ENCODE data around the gene NUAK2. TPM values are rescaled to one million over a fixed set of nuclear protein-coding genes. Genes with fewer than 3 reads are reported as not detected.

Gene NUAK2
- total RNA-seq, 1 experiment from 2014 or later, result 1.2 TPM

DNA sequence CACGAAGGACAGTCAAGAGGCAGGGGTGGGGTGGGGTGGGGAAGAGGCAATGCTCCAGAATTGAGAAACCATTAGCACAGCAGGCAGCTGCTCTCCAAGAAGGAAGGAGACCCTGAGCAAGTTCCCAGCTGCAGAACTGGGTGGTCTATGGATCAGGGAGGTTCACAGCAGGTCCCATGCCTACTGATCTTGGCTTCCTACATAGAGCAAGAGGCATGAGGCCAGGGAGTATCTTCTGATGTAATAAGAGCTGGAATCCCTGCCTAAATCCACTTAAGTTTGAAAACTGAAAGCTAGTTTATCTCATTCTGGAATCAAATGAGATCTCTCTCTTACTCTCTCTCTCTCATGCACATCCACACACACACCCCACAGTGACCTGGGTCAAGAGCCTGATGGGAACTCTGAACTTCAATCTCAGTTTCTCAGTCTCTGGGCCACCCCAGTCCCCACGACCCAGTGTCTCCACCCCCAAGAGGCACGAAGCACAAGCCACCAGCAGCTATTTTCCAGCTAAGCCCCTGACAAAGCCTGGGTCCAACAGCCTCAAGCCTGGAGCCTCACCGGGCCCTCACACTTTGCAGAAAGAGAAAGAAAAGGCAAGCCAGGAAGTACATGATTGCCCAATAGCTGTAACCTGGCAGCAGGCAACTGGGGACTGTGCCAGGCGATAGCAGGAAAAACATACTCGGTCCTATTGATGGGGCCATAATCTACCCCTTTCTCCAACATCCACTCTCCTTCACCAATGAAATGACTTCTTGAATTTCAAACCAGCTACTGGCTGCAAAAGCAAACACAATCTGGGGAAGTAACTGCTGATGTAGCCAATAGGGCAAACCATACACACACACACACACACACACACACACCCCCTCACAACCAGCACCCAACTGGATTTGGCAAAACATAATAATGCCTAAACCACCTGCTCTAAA, 2.2 kb downstream of the NUAK2 start:
- DNase-seq (ENCODE audit: low read depth), result peak; percentile 74

DNA sequence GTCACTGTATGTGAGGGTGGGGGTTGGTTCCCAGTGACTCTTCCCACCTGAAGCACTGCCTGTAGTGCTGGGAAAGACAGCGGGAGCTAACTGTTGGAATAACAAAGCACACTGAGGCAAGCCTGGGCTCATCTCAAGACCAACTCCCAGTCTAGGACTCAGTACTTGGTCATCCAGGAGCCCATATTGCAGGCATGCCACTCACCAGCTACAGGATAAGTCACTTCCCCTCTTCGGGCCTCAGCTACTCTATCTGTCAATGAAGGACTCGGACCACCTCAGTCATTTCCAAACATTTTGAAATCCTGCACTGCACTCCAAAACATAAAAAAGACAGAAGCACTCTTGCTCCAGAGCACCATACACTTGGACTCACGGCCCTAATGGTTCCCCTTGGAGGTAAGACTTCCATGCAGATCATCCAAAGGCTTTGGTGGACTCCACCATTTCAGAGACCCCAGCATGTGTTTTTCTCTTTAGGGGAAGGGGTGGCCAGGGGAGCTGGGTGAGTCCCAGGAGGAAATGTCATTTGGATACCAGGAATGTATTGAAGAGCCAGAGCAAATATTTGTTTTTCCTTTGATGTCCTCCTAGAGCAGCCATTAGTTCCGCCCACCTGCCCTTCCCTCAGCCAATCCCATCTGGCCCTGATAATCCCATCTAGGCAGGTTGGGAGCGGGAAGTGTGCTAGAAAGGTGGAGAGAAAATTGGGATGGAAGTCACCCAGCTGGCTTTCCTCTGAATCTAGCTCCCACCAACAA, 3.1 kb downstream of the NUAK2 start:
- DNase-seq (ENCODE audit: low read depth), result no peak

DNA sequence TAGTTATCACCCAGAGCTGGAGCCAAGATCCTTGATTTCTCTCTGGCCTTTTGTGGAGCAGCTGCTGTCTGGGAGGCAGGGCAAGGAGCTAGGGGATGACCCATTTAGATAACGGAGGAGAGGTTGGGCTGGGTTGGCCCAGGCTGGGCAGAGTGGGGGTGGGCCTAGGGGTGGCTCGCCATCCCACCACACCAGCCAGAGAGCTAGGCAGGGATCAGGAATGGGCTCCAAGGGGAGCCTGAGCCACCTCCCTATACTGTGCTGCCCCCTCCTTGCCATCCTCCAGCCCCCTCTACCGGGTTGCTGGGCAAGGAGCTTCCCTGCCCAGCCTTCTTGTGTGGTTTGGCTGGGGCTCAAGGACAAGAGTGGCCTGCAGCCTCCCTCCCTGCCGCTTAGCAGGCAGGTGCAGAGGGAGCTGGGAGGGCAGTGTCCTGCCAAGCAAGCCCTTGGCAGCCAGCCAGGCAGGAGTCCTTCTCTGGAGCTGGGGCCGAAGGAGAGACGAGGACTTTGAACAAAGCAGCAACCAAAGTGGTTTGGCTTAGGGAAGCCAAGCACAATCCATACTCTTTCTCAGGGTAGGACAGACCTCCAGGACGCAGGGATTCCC, 4.1 kb downstream of the NUAK2 start:
- DNase-seq (ENCODE audit: low read depth), result peak; percentile 69

DNA sequence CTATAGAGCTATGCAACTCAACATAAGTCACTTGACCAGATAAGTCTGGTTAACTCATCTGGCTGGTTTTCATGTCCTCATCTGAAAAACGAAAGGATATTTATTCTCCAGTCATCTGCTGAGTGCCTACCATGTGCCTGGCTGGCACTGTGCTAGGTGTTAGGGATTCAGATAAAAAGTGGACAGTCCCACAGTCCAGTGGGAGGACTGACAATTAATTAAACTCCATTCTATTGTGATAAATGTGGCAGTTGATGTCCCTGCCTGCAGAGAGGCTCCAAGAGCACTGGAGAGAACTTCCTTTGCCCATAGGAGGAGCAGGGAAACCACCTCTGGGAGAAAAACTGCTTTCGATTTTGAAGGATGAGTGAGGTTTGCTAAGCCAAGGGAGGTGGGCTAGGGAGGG, 5.4 kb downstream of the NUAK2 start:
- no peak for DNase-seq (ENCODE audit: low read depth)

DNA sequence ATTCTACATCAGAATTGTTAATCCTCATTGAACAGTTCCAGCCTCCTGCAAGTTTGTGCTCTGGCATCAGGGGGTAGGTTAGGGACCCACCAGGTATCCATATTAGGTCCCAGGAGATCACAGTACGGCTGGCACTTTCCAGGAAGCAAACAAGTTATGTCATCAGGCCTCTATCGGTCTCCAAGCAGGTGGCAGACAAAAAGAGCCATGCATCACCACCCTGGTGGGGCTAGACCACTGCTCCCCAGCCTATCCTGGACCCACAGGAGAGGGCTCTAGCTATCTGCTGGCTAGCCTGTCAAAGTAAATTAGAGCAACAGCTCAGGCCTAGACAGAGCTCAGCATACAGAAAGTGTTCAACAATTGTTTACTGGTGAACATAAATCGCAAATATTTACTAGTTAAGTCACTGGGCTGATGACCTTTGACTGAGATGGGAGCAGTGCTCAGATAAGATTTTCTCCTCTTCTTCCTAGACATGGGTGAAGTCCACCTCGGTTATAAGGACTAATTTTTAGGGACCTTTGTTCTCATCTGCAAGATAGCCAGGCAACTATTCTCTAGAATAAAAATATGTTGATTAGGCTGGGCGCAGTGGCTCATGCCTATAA, 6.4 kb downstream of the NUAK2 start:
- no peak for DNase-seq (ENCODE audit: low read depth)

DNA sequence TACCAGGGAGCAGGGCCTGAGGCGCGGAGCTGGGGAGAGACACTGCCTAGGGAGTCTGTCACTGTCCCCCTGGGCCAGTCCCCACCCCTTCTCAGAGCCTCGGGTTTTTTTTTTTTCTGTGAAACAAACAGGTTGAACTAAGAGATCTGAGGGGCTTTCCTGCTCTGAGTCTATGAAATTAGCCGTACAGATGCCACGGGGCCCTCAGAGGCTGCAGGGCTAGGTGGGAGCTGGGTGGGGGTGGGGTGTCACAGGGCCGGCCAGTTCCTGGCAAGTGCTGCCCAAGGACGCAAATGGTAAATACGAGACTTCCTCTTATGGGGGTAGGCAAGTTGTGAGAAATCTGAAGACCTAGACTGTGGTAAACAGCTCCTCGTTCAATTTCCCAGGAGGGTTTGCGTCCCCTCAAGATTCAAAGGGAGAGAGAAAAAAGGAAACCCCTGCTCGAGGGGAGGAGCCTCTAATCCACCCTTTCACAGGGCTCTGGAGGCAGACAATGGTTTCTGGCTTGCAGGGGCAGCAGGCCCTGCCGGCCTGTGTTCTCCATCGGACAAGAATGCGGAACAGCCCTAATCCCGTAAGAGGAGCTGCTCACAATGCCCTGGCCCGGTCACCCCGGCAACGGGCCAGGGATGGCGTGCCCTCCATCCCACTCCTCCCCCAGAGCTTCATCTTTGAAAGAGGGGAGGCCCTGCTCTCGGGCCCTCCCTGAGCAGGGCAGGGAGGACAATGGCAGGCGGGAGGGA, 7.8 kb downstream of the NUAK2 start:
- no peak for DNase-seq (ENCODE audit: low read depth)

DNA sequence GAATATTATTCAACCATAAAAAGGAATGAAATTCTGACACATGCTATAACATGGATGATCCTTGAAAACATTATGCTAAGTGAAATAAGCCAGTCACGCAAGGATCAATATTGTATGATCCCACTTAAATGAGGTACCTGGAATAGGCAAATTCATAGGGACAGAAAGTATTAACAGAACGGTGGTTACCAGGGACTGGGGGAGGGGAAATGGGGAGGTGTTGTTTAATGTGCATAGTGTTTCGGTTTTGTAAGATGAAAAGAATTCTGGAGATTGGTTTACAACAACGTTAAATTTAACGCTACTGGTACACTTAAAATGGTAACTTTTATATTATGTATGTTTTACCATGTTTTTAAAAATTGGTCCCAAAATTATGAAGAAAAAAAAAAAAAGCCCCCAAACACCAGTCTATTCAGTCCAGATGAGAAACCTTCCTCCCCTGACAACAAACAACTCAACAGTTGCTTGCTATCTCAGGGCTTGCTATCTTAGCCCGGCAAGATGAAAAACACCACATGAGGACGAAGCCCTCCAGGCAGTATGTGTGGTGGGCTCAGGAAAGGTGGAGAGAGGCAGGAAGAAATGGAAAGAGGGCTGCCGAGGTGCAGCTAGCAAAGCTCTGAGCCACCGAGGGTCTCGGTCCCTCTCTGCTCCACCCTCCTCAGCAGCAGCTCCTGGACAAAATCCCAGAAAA, 8.5 kb downstream of the NUAK2 start:
- DNase-seq (ENCODE audit: low read depth), result no peak

DNA sequence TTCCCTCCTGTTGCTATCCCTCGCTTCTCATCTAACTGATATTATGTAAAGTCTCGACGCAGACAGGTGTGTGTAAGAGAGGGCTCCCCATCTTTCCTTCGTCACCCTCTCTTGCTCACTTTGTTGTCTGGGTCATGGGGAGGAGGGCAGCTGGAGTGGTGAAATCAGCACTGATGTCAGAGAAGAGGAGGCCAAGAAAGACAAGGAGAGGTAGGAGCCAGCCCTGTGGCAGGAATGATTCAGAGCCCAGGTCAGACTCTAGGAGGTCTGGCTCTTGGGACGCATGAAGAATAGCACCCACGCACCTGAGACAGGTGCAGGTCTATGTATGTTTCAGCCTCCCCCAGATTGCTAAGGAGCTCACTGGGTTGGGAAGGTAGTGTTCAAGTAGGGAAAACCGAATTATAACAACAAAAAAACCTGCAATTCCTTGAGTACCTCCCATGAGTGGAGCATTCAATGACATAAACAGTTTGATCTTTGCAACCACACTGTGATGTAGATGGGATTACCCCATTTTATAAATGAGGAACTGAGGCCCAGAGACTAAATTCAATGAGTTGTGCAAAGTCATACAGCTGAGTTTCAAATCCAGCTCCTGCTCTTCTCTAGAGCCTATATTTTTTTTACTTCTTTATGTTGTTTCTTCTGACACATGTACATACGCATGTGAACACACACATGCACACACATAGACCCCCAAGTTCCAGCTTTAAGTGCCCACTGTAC, 10.4 kb downstream of the NUAK2 start:
- DNase-seq (ENCODE audit: low read depth), result no peak

DNA sequence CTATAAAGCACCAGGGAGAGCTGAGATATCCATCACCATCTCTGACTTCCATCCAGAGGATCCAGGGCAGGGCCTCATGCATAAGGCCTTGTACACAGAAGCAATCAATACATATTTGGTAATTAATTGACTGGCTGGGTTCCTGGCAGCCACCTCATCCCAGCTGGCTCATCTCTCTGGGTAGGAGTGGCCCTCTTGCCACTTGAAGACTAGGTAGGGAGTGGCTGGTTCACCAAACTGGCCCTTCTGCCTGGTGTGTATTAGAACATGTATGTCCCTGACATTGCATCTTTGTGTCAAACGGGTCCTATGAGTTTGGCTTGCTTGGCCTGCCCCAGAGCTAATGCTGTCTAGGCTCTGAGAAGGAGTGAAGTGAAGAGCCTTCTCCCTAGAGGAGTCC, 11.8 kb downstream of the NUAK2 start:
- no peak for DNase-seq (ENCODE audit: low read depth)

DNA sequence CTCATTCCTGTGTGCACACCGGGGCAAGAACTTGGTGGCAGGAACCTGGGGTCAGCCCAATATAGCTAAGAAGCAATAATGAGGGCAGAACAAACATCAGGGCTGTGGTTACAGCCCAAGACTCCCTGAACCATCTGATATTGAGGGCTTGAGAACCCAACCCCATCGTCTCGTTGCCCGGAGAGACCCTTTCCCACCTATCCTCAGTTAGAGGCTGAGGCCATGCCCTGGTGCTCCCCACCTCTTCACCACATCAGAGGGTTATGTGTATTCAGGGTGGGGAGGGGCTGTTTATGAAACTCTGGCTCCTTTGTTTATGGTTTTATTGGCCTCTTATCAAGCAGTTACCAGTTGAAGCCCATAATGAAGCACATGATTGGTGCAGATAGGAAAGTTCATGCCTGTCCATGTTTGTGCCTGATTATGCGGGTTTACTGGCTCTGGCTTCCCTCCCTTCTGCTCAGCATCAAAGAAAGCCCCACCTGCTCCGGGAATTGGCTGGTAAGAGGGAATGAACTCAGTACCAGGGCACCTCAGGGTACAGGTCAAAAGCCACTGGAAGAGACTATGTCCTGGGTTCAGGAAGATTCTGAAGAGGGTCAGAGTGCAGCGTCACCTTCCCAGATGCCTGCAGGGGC, 14.5 kb downstream of the NUAK2 start:
- DNase-seq (ENCODE audit: low read depth), result no peak

DNA sequence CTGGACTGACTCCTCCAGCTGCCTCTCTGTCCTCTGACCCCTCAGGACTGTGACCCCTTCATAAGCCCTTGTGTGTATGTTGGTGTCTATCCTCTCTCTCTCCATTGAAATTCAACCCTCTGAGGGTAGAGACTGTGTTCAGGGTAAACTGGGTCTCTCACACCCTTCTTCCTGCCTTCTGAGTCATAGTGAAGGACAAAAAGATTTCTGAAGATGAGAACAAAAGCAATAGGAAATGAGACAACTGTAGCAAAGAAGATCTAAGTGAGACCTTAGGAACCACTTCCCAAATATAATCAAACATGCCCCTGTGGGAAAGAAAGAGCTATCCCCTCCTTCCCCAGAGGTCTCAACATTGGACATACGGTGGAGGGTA, 16.9 kb downstream of the NUAK2 start:
- no peak for DNase-seq (ENCODE audit: low read depth)

DNA sequence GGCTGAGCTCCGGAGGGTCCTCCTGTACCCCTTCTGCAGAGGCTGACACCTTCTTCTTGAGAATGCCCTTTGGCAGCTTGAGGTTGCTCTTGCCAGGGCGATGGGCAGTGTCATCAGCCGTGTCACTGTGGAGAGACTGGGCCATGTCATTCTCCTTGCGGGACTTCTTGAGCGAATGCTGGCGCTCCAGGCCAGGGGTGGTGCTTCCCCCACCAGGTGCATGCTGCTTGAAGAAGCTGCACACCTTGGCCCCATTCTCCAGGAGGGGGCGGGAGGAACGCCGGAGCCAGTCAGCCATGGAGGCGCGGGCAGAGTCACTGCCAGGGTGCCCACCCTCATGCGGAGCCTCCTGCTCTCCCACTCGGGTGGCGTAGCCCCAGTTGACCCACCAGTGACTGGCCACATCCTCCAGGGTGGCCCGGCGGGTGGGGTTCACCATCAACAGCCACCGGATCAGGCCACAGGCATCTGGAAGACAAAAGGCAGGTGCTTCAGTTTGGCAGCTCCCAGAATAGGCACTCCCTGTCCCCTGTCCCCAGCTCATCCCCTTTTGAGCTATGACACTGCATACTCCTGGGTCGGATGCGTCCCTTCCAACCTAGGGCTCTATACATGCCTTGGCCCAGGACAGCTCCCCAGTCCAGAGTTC, 17.4 kb downstream of the NUAK2 start:
- no peak for DNase-seq (ENCODE audit: low read depth)

DNA sequence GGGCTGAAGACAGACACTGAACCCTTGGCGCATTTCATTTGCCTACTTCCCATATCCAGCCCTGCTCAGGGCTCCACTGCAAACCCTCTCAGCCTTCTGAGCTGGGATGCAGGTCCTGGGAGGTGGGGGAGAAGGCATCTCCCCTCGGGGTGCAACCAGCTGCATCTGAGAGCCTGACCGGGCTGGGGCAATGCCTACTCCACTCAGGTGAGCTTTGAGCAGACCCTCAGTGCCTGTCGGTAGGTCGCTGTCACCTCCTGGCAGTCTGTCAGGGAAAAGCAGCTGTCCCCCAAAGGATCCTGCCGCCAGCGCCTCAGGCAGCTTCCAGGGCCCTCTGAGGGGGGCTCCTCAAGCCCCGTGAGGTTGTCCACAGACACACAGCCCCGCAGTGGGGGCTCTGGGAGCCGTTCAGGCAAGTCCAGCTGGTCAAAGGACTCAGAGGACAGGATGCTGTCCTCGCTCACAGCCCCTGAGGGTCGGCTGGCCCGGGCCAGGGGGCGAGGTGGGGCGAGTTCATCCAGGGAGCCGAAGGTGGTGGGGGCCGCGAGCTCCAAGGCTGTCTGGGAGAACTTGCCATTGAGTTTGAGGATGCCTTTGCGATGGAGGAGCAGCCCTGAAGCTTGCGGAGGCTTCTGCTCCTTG, 18.2 kb downstream of the NUAK2 start:
- no peak for DNase-seq (ENCODE audit: low read depth)

DNA sequence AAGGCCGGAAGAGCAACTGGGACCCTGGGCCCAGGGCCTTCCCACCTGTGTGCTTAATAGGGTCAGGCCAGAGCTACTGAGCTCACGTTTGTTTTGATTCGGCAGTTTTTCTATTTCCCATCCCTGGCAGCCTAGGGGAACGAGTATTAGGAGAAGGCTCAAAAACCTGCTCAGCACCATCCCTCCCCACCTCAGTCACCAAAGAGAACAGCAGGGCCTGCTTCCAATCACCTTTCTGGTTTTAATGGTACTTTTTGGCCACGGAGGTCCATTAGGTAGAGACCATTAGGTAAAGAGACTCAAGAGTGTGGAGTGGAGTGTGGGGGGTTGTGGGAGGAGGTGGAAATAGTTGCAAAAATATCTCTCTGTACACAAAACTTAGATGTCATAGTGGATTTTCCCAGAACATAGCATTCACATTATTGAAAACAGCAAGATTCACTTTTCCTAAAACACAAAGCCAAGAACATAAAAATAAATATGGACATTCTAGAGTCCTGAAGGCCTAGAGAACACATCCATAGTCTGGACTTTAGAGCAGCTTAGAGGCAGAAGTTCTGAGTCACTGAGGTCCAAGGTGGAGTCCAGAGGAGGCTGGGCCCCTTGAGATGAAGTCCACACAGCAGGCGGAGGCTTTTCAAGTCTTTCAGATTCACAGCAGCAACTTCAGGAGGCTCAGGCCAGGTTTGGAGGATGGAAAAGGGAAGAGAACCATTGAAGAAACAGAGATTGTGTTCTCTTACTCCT, 19.5 kb downstream of the NUAK2 start:
- no peak for DNase-seq (ENCODE audit: low read depth)

DNA sequence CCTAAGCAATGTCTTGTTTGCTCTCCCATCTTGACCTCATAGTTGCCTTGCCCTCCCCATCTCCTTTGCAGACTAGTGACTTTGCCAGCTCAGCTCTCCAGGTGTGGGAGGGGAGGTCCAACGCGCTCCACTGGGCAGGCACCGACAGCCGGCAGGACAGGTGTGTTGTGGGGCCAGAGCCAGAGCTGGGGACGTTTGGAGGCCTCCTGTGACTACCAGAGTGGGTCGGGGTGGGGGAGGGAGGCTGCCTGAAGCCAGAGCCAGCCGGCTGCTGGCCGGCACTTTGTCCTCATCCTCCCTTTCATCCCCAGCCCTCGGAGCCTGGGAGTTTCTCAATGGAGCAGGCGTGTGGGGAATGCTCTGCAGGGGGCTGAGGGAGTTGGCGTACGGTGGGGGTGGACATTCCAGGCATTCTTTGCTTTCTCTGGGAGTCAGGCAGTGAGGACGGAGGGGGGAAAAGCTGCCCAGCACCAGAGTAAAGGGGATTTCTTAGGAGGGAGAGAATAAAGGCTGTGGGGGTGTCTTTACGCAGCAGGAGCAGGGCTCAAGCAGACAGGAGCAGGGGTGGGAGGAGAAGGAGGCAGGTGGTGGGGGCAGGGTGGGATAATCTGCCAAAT, 20.2 kb downstream of the NUAK2 start:
- peak; percentile 84 for DNase-seq (ENCODE audit: low read depth)

DNA sequence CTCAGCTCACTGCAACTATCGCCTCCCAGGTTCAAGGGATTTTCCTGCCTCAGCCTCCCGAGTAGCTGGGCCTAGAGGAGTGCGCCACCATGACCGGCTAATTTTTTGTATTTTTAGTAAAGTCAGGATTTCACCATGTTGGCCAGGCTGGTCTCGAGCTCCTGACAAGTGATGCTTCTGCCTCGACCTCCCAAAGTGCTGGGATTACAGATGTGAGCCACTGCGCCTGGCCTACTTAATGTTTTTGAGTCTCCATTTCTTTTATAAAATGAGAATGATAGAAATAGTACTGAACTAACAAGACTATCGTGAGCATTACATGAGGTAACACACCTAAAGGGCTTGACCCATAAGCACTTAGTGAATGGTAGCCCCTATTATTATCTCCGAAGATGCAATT, 21.4 kb downstream of the NUAK2 start:
- no peak for DNase-seq (ENCODE audit: low read depth)

DNA sequence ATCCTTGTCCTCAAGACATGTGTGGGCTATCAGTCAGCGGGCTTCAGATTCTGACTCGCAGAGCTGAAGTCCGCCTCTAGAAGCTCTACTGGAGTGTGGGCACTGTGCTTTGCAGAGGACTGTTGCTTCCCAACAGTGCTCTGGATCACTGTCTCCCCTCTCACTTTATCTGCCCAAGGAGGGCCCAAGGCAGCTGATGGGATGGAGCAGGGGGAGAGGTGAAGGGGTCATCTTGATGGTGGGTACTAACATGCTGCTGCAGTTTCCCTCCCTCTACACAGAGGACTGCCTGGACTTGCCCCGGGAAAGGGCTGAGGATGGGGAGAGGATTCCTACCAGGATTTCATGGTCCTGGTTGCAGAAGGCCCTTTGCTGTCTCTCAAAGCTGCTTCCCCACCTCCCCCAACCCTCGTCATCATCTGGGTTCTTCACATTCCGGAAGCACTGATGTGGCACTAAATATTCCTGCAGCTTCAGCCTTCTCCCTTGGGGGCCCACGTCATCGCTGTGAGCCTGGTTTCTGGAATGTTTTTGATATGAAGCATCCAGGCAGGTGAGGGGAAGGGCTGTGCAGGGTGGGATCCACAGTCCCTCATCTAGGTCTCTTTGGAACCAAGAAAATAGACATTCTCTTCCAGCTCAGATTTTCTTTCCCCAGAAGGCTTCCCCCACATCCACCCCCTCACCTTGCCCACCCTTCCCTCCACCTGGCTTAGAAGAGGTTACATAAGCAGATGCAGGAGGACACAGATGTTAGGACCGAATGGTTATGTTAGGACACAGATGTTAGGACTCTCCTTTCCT, 23.2 kb downstream of the NUAK2 start:
- peak; percentile 92 for DNase-seq (ENCODE audit: low read depth)
